ENCODE results near the gene CYP46A1.
"Not testable (repeated sequence)": the region's sequence is repeated elsewhere in the genome, so short reads cannot be mapped to it uniquely, and the experiment has no call there.

CYP46A1 gene

DNA sequence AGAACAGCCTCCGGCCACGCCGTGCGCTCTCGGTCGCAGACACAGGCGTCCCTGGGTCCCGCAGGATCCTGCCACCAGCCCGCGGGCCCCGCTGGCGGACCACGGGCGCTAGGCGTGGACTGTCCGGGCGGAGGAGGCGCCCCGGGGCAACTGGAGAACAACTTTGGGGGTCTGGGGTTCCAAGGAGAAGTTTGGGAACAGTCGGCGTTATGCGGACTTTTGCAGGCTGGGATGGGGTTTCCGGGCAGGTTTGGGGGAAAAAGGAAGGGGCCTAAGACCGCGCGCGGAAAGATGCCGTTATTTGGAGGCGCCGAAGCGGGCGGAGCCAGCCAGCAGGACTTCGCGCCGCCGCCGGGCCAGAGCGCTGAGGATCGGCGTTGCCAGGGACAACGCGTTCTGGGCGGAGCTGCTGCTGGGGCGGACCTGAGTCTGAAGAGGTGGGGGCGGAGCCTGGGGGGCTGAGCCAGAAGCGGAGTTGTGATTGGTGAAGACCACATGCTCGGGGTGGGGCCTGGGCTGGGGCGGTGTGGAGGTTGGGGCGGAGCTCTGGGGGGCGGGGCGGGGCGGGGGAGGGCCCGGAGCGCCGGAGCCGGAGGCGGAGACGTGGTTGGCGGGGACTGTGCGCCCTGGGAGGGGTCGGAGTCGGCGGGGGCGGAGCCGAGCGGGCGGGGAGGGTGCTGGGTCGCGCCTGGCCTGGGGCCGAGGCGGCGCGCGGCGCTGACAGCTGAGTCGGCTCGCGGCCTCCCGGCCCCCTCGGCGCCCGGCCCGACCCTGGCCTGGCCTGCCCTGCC lies at the start of gene CYP46A1:
CYP46A1 (plus strand) TSS at position 680 of the 791 bp plus-strand sequence. CDS start 120 bp downstream, outside the sequence.
- in situ Hi-C loops (cut with MboI; ENCODE audit: low sequenced_read_pairs), result no loop called here

DNA sequence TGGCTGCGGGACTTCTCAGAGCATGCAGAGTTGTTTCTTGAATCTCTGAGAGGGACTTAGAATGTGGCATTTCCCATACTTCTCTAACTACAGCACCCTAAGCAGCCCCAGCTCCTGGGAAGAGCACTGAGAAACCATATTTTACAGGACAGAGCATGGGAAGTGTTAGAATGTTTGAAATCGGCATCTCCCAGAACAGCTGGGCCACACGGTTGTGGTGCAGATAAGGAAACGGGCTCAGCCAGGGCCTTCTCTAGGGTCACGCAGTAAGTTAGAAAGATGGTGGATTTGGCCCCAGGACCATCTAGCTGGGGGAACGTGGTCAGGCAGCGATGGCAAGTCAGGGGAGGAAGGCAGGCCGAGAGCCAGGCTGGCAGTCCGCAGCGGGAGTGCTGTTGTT lies 49.7 kb upstream of the CYP46A1 start:
- in situ Hi-C loops (cut with MboI; ENCODE audit: low sequenced_read_pairs), result loop anchor here (10.0 kb wide), 1 partner anchor 110 kb away; no protein-coding TSS in a partner anchor

DNA sequence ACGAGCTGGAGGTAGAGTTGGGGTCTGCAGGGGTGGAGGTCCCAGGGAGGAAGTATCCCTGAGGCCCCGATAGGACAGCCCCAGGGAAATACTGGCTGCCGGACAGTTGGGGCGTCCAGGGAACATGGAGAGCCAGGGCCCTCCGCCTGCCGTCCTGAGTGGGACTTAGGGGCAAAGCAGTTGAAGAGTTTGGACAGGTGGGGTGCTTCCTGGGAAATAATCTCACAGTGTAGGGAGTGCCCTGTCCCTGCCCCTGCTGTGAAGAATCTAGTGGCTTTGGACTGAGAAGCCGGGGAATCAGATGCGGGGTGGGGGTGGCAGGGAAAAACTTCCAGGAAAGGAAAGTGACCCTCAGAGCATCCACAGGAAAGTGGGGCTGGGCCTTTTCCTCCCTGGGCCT lies 49.0 kb upstream of the CYP46A1 start:
- in situ Hi-C loops (cut with MboI; ENCODE audit: low sequenced_read_pairs), result loop anchor here (10.0 kb wide), 1 partner anchor 110 kb away; no protein-coding TSS in a partner anchor

DNA sequence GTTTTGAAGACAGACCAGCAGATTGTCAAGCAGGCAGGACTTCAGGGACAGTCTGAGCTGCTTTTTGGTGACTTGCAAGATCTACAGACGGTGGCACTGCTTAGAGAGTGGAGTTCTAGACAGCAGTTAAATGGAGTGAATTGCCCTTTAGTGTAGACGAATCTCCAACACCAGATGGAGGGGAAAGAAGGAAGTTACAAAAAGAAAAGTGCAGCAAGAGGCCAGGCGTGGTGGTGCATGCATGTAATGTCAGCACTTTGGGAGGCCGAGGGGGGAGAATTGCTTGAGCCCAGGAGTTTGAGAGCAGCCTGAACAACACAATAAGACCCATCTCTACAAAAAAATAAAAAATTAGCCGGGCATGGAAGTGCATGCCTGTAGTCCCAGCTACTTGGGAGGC lies 47.6 kb upstream of the CYP46A1 start:
- in situ Hi-C loops (cut with MboI; ENCODE audit: low sequenced_read_pairs), result loop anchor here (10.0 kb wide), 1 partner anchor 112 kb away; no protein-coding TSS in a partner anchor

DNA sequence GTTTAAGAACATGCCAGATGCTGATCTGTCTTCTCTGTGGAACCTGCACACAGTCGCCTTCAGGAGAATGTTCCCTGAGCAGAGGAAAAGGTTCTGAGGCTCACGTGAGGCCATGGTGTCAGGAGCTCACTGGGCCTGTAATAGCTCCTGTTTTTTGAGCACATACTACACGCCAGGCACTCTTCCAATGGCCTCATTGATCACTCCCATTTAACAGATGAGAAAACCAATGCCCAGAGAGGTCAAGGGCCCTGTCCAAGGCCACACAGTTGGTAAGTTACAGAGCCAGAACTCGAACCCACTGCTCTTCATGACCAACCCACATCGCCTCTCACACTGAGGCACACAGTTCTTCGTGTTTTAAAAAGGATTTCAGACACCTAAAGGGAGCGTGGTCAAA lies 46.5 kb upstream of the CYP46A1 start:
- in situ Hi-C loops (cut with MboI; ENCODE audit: low sequenced_read_pairs), result loop anchor here (10.0 kb wide), 1 partner anchor 113 kb away; no protein-coding TSS in a partner anchor

DNA sequence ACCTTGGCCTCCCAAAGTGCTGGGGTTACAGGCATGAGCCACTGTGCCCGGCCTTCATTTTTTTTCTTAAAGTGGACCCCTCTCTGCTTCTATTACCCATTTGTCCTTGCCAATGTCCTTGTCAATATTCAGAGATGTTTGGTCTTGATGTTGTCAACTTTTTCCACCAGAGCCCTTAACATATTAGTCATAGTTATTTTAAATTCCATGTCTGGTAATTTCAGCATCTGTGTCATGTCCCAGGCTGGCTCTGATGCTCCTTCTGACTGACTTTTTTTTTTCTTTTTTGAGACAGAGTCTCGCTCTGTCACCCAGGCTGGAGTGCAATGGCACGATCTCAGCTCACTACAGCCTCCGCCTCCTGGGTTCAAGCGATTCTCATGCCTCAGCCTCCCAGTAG lies 41.3 kb upstream of the CYP46A1 start:
- in situ Hi-C loops (cut with MboI; ENCODE audit: low sequenced_read_pairs), result not testable (repeated sequence)

DNA sequence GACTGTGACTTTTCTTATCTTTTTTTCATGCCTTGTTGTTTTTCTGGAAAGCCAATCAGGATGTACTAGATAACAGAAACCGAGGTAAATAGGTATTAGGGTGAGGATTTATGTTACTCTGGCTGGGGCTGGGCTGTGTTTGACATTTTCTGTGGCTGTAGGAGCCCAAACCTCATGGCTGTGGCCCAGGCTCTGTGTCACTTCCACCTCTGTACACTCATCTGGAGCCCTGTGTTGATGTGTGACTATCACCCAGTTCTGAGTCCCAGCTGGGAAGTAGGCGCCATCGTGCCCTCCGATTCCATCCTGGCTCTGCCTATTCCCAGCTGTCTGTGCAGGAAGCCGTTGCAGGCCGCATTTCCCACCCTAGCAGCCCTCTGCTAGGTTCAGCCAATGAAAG lies 40.8 kb upstream of the CYP46A1 start:
- in situ Hi-C loops (cut with MboI; ENCODE audit: low sequenced_read_pairs), result no loop called here

DNA sequence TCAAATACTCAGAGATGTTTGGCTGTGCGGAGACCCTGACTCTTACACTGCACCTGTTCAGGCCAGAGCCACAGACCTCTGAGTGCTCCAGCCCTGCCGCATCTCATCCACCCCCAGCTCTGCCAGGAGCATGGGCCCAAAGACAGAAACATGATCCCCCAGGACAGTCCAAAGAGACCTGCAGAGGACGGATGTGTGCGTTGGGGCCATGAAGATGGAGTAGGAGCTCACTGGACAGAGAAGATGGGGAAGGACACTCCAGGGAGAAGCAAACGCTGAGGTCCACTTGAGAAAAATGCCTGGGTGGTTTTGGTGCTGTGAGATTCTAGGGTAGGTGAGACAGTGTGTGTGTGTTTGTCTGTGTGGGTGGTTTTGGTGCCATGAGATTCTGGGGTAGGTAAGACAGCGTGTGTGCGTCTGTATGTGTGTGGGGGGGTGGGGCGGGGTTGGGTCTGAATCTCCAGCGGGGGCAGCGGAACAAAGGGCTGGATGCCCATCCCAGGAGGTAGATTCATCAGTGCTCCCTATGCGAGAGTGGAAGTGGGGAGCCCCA lies 40.0 kb upstream of the CYP46A1 start:
- in situ Hi-C loops (cut with MboI; ENCODE audit: low sequenced_read_pairs), result no loop called here

DNA sequence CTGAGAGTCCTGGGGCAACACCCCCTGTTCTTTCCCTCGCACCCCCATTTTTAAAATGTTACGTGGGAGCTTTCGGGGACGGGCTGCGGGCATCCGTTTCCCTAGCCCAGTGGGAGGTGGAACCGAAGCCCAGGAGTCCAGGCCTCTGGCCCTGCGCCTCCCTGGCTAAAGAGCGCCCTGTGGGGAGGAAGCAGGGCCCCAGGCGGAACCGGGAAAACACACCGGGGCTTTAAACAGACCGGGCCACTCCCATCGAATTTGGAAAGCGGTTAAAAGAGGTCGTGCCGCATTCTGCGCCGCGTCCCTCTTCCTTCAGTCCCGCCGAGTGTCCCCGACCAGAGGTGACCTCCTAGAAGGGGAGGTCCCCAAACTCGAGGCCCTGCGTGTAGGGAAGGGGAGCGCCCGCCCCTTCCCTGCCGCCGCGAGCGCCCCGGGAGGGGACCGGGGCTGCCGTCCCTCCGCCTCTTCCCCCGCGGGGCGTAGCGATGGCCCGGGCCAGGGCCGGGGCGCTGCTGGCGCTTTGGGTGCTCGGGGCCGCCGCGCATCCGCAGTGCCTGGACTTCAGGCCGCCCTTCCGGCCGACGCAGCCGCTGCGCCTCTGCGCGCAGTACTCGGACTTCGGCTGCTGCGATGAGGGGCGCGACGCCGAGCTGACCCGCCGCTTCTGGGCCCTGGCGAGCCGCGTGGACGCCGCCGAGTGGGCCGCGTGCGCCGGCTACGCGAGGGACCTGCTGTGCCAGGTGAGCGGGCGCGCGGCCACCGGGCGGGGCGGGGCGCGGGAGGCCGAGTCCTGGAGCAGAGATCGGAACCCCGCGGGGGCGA lies 39.2 kb upstream of the CYP46A1 start, which contains the start of gene HHIPL1:
HHIPL1 (plus strand) TSS at position 407 of the 822 bp plus-strand sequence; CDS start at position 486, 79 bp downstream.
- in situ Hi-C loops (cut with MboI; ENCODE audit: low sequenced_read_pairs), result no loop called here

DNA sequence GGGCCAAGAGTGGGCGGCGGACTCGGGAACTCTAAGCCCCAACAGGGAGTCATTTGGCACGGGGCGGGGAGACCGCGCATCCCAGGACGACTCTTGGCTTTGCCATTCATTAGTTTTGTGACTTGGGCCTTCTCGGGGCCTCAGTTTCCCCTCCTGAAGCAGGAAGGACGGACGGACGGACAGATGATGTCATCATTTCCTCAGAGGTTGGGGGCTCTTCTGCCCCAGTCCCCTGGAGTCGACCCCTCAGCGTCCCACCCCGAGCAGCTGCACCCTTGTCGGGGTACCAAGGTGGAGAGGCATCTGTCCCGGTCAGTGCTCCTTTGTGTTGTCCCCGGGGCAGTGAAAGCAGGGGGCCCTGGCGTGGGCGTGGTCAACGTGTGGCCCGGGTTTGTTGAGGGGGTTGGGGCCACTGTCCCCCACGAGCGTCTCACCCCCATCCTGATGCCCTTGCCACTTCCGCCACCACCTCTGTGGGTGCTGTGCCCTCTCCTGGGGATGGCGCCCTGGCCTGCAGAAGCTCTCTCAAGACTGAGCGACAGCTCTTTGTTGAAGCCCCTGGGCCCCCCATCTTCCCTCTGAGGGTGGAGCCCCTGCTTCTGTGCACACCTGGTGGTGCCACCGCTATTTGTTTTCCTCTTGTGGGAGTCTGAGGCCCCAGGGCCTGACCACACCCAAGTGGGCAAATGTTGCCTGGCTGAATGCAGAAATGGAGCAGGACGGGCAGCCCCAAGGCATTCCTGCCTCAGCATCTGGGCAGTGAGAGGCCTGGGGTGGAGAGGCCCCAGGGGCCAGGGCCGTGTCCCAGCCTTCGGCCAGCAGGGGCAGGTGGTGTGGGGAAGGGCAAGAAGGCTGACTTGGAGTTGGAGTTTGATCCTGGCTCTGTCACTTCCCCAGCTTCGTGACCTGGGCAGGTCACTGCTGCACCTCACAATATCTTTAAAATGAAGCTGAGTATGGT lies 38.3 kb upstream of the CYP46A1 start:
- in situ Hi-C loops (cut with MboI; ENCODE audit: low sequenced_read_pairs), result no loop called here

DNA sequence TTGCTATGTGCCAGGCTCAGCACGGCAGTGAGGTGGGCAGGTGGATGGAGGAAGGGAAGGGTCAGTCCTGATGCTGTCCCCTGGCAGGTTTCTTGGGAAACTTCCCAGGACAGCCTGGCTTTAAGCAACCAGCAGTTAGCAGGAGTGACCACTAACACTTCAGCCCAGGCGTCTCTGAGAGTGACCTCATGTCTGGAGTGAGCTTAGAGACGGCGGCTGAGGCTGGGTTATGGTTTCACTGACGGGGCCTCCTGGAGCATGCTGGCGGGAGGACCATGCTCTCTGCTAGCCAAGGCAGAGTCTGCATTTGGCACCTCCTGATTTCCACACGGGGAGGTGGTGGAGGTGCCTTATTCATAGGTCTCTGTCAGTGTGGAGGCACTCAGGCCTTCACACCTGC lies 36.7 kb upstream of the CYP46A1 start:
- in situ Hi-C loops (cut with MboI; ENCODE audit: low sequenced_read_pairs), result no loop called here

DNA sequence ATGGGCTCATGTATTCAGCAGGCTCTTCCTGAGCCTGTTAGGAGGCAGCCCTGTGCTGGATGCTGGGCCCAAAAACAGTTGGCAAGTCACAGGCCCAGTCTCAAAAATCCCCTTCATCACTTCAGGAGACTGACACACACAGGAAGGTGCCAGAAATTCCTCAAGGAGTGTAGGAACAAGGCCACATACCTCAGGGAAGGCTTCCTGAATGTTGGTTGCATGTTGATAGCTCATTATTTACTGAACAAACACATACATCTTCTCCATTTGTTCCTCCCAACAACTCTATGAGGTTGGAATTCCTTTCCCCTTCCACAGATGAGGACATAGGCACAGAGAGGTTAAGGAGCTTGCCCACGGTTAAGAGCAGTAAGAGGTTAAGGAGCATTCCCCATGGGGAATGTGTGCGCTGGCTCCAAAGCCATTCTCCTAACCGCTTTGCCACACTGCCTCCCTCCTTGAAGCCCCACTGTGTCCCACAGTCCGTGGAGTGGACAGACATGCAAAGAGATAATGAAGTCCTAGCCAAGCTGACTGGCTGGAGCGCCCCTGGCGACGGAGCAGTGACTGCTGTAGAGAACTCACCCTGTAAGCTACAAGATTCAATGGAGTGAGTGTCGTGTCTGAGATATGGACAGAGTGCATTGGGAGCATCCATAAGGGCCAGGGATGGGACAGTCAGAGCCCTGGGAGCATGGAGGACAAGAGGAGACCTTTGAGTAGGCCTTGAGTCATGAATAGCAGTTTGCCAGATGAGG lies 35.9 kb upstream of the CYP46A1 start:
- in situ Hi-C loops (cut with MboI; ENCODE audit: low sequenced_read_pairs), result no loop called here

DNA sequence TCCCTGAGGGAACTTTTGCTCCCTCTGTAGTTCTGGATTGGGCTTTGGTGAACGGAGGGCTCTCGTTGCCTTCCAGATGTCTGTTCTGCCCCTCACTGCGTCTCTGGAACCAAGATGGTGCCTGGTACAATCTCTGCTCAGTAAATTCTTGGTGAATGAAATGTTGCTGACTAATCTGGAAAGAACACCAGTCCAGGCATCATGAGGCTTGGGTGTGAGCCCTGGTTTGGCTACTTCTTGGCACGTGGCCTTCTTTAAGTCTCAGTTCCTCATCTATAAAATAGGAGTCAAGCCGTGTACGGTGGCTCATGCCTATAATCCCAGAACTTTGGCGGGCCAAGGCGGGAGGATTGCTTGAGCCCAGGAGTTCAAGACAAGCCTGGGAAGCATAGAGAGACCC lies 34.9 kb upstream of the CYP46A1 start:
- in situ Hi-C loops (cut with MboI; ENCODE audit: low sequenced_read_pairs), result no loop called here

DNA sequence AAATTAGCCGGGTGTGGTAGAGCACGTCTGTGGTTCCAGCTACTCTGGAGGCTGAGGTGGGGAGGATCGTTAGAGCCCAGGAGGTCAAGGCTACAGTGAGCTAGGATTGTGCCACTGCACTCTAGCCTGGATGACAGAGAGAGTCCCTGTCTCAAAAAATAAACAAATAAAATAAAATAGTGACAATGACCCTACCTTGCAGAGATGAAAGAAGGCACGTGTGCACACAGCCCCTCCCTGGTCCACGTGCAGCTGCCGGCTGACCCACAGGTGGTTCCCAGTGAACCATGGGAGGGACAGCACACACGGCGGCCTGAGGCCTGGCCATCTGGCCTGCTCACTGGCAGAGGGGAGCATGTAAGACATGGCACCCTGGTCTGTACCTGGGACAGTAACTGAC lies 34.5 kb upstream of the CYP46A1 start:
- in situ Hi-C loops (cut with MboI; ENCODE audit: low sequenced_read_pairs), result no loop called here

DNA sequence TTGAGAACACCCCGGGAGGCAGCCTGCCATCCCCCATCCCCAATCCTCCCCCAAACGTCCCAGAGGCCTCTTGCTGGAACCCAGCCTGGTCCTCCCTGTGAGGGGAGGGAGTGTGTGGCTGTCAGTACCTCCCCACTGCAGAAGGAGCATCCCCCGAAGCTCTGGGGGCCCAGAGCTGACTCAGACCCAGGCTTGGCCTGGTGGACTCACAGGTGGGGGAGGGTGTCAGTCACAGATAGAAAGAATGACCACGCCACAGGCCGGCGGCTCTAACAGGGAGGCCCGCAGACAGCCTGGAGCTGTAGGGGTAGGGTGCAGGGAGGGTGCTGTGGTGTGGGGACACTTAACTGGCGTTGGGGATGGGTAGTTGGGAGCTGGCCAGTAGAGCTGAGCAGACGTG lies 33.9 kb upstream of the CYP46A1 start:
- in situ Hi-C loops (cut with MboI; ENCODE audit: low sequenced_read_pairs), result no loop called here

DNA sequence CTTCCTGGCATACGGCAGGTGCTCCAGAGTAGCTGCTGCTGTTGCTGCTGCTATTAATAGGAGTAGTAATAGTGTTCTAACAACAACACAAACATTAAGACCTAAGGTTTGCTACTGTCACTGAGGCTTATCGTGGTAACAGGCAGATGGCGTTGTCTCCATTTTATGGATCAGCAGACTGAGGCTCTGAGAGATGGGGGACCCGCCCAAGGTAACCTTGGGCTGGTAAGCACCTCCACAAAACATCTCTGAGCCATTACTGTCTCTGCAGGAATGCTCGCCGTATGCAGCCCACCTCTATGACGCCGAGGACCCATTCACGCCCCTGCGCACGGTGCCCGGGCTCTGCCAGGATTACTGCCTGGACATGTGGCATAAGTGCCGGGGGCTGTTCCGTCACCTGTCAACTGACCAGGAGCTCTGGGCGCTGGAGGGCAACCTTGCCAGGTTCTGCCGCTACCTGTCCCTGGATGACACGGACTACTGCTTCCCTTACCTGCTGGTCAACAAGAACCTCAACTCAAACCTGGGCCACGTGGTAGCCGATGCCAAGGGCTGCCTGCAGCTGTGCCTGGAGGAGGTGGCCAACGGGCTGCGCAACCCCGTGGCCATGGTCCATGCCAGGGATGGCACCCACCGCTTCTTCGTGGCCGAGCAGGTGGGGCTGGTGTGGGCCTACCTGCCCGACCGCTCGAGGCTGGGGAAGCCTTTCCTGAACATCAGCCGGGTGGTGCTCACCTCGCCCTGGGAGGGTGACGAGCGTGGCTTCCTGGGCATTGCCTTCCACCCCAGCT lies 31.9 kb upstream of the CYP46A1 start:
- in situ Hi-C loops (cut with MboI; ENCODE audit: low sequenced_read_pairs), result no loop called here

DNA sequence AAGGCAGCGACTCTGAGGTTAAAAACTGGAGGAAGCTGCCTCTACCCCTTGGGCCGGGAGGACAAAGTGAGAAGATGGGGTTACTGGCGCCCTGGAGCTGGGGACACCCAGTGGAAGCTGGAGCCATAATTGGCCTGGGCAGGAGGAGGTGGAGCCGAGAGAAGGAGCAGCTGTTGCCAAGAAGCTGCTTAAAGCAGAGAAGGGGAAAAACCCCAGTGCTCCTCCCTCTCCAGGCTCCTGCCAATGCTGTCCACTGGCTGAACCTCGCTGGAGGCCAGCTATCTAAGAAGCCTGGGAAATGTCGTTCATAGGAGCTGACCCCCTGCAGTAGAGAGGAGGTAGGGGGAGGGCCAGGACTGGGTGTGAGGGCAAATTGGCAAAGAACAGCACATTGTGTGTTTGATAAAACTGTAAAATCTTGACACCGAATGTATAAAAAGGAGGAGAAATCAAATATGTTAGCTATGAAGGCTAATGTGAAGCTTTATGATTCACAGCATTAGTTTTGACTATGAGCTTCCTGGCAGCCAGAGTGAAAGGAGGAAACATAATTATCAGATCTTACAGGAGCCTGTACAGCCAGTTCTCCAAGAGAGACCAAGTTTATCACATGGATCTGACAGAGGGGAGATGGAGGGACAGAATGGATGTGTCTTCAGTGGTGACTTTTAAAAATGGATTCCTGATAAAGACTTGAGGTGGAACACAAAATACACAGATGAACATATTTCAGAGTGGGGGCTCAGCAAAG lies 29.7 kb upstream of the CYP46A1 start:
- in situ Hi-C loops (cut with MboI; ENCODE audit: low sequenced_read_pairs), result no loop called here

DNA sequence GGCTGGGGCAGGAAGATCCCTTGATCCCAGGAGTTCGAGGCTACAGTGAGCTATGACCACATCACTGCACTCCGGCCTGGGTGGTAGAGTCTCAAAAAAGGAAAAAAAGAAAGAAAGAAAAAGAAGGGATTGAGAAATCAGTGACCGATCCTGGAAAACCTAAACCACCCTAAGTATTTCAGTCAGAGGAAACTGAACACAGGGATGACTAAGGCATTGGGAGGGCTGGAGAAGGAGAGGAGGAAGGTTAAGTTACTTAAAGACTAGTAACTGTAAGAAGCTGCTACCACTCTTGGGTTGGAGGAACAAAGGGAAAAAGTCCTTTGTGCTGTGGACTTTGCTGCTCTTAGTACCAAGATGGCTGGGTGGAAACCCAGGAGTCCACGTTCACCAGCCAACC lies 28.6 kb upstream of the CYP46A1 start:
- in situ Hi-C loops (cut with MboI; ENCODE audit: low sequenced_read_pairs), result no loop called here
